IMR-90 (cell line): ENCODE measurements around the gene TNPO1. TPM values are rescaled to one million over a fixed set of nuclear protein-coding genes. Genes with fewer than 3 reads are reported as not detected.

Experiments
- ATAC-seq: fragments of 200-7000 bp; cut with Tn5 transposase; 2 replicates; pipeline ENCODE4 v1.9.1; 2020; ENCODE audit warnings: low read depth, mild to moderate bottlenecking, moderate library complexity
- BruUV-seq: library from RNA; stranded (reverse); fragments of 400-500 nt; replicated peaks from 2 replicates; lab custom pipeline; 2021; lab: Mats Ljungman, UMichigan
- CTCF ChIA-PET: fragments of 300-600 bp; formaldehyde crosslinking; extraction: SDS; loops from one replicate; lab custom pipeline; 2021; ENCODE audit warnings: antibody characterized with exemption; lab: Yijun Ruan, JAX
- POLR2A ChIA-PET: fragments of 300-600 bp; sonication (Branson Sonifier 250); formaldehyde crosslinking; loops from one replicate; lab custom pipeline; 2022; ENCODE audit warnings: antibody characterized with exemption; ENCODE audit not compliant: unreplicated experiment; lab: Charles Lee
- DNase-seq: peaks from one replicate; pipeline ENCODE4 v3.0.0; 2013
- H2AFZ ChIP-seq: replicated peaks from 2 replicates; pipeline ENCODE3; 2013; ENCODE audit warnings: low read length, mild to moderate bottlenecking; ENCODE audit not compliant: poor library complexity
- H2AK5ac ChIP-seq: 2 replicates; pipeline ENCODE4 v1.6.1; 2013; ENCODE audit warnings: low read depth, low read length, inconsistent platforms
- H2AK9ac ChIP-seq: replicated peaks from 2 replicates; pipeline ENCODE3; 2013; ENCODE audit warnings: mild to moderate bottlenecking, low read depth, low read length, moderate library complexity; ENCODE audit not compliant: poor library complexity
- H2BK120ac ChIP-seq: 2 replicates; pipeline ENCODE4 v1.6.1; 2013; ENCODE audit warnings: low read depth, low read length, inconsistent platforms
- H2BK15ac ChIP-seq: 3 replicates; pipeline ENCODE4 v1.6.1; 2013; ENCODE audit warnings: low read depth, low read length, inconsistent platforms
- H2BK20ac ChIP-seq: 2 replicates; pipeline ENCODE4 v1.6.1; 2013; ENCODE audit warnings: low read depth, mild to moderate bottlenecking, inconsistent platforms, low read length, moderate library complexity
- H2BK5ac ChIP-seq: 2 replicates; pipeline ENCODE4 v1.6.1; 2013; ENCODE audit warnings: mild to moderate bottlenecking, low read depth, low read length, inconsistent platforms; ENCODE audit not compliant: poor library complexity, severe bottlenecking
- H3K14ac ChIP-seq: replicated peaks from 2 replicates; pipeline ENCODE4 v1.6.1; 2013; ENCODE audit warnings: low read depth, low read length, inconsistent platforms
- H3K18ac ChIP-seq: 2 replicates; pipeline ENCODE4 v1.6.1; 2013; ENCODE audit warnings: low read depth, low read length, control low read depth
- H3K23ac ChIP-seq: 2 replicates; pipeline ENCODE4 v1.6.1; 2013; ENCODE audit warnings: low read depth, low read length, inconsistent platforms
- H3K27ac ChIP-seq: 2 replicates; pipeline ENCODE4 v1.5.1; 2013; ENCODE audit warnings: mild to moderate bottlenecking, control low read depth, low read length; ENCODE audit not compliant: insufficient read depth
- H3K27me3 ChIP-seq: 2 replicates; pipeline ENCODE4 v1.6.1; 2013; ENCODE audit warnings: low read length; ENCODE audit not compliant: control insufficient read depth, insufficient read depth
- H3K36me3 ChIP-seq: 2 replicates; pipeline ENCODE4 v1.6.1; 2013; ENCODE audit warnings: low read length, mixed read lengths; ENCODE audit not compliant: control insufficient read depth, insufficient read depth
- H3K4ac ChIP-seq: 2 replicates; pipeline ENCODE4 v1.6.1; 2013; ENCODE audit warnings: low read depth, low read length, inconsistent platforms
- H3K4me1 ChIP-seq: 2 replicates; pipeline ENCODE4 v1.6.1; 2013; ENCODE audit warnings: low read length, mixed read lengths; ENCODE audit not compliant: control insufficient read depth, insufficient read depth
- H3K4me2 ChIP-seq: 2 replicates; pipeline ENCODE4 v1.6.1; 2013; ENCODE audit warnings: low read depth, mild to moderate bottlenecking, control low read depth, low read length, moderate library complexity
- H3K4me3 ChIP-seq: 2 replicates; pipeline ENCODE4 v1.5.1; 2013; ENCODE audit warnings: low read depth, mild to moderate bottlenecking, control low read depth, low read length, moderate library complexity; ENCODE audit not compliant: insufficient read depth
- H3K56ac ChIP-seq: 2 replicates; pipeline ENCODE4 v1.6.1; 2013; ENCODE audit warnings: low read length, inconsistent platforms; ENCODE audit not compliant: insufficient read depth; ENCODE audit errors: extremely low read depth
- H3K79me1 ChIP-seq, 2 experiments: 2 replicates each; pipeline ENCODE4 v1.6.1; 2013; ENCODE audit warnings: low read length in 2 of 2, inconsistent platforms in 1 of 2, low read depth in 1 of 2
- H3K9ac ChIP-seq: 2 replicates; pipeline ENCODE4 v1.6.1; 2013; ENCODE audit warnings: low read depth, low read length, control low read depth
- H3K9me1 ChIP-seq: 2 replicates; pipeline ENCODE4 v1.6.1; 2013; ENCODE audit warnings: low read length, inconsistent platforms; ENCODE audit not compliant: insufficient read depth
- H3K9me3 ChIP-seq: 2 replicates; pipeline ENCODE4 v1.6.1; 2013; ENCODE audit warnings: low read length; ENCODE audit not compliant: control insufficient read depth, insufficient read depth
- H4K20me1 ChIP-seq: 2 replicates; pipeline ENCODE4 v1.6.1; 2013; ENCODE audit warnings: low read length, inconsistent platforms; ENCODE audit not compliant: insufficient read depth
- H4K5ac ChIP-seq: 2 replicates; pipeline ENCODE4 v1.6.1; 2013; ENCODE audit warnings: mild to moderate bottlenecking, low read depth, low read length, control low read depth
- H4K8ac ChIP-seq, 2 experiments: 2 replicates each; pipeline ENCODE4 v1.6.1; 2013; ENCODE audit warnings: low read depth in 2 of 2, low read length in 2 of 2, control low read depth in 1 of 2, inconsistent platforms in 1 of 2
- H4K91ac ChIP-seq: 2 replicates; pipeline ENCODE4 v1.6.1; 2013; ENCODE audit warnings: low read depth, low read length, inconsistent platforms; ENCODE audit not compliant: insufficient read depth
- BHLHE40 ChIP-seq: fragments of 150-350 bp; IDR thresholded peaks from 2 replicates; pipeline ENCODE4 v1.6.1; 2016; ENCODE audit warnings: mild to moderate bottlenecking, low read depth, low read length
- CEBPB ChIP-seq: IDR thresholded peaks from 2 replicates; pipeline ENCODE4 v1.6.1; 2012; ENCODE audit warnings: low read depth, low read length, improper control_type of control experiment
- CHD1 ChIP-seq: IDR thresholded peaks from 2 replicates; pipeline ENCODE4 v1.6.1; 2012; ENCODE audit warnings: low read depth, low read length, improper control_type of control experiment
- CTCF ChIP-seq: conservative IDR thresholded peaks from 2 replicates; pipeline ENCODE4 v1.5.1; 2012; ENCODE audit warnings: mild to moderate bottlenecking, low read depth, low read length, improper control_type of control experiment
- FOS ChIP-seq: fragments of 150-350 bp; IDR thresholded peaks from 2 replicates; pipeline ENCODE4 v1.6.1; 2016; ENCODE audit warnings: low read depth, low read length
- MAFK ChIP-seq: IDR thresholded peaks from 2 replicates; pipeline ENCODE4 v1.6.1; 2012; ENCODE audit warnings: low read depth, low read length, improper control_type of control experiment
- MAZ ChIP-seq: IDR thresholded peaks from 2 replicates; pipeline ENCODE4 v1.6.1; 2012; ENCODE audit warnings: low read depth, mild to moderate bottlenecking, low read length, improper control_type of control experiment, moderate library complexity, borderline replicate concordance
- MXI1 ChIP-seq: IDR thresholded peaks from 2 replicates; pipeline ENCODE4 v1.6.1; 2012; ENCODE audit warnings: low read depth, mild to moderate bottlenecking, low read length, moderate library complexity, borderline replicate concordance
- NFE2L2 ChIP-seq: fragments of 150-350 bp; IDR thresholded peaks from 2 replicates; pipeline ENCODE4 v1.6.1; 2016; ENCODE audit warnings: low read depth, mild to moderate bottlenecking, low read length
- POLR2A ChIP-seq: IDR thresholded peaks from 2 replicates; pipeline ENCODE4 v1.6.1; 2012; ENCODE audit warnings: mild to moderate bottlenecking, low read depth, low read length
- RAD21 ChIP-seq: IDR thresholded peaks from 2 replicates; pipeline ENCODE4 v1.6.1; 2012; ENCODE audit warnings: low read length, improper control_type of control experiment
- RCOR1 ChIP-seq: IDR thresholded peaks from 2 replicates; pipeline ENCODE4 v1.6.1; 2012; ENCODE audit warnings: mild to moderate bottlenecking, low read length, improper control_type of control experiment; ENCODE audit not compliant: insufficient replicate concordance
- RFX5 ChIP-seq: IDR thresholded peaks from 2 replicates; pipeline ENCODE4 v1.8.0; 2012; ENCODE audit warnings: low read depth, mild to moderate bottlenecking, low read length, moderate library complexity
- SMC3 ChIP-seq: fragments of 150-350 bp; IDR thresholded peaks from 2 replicates; pipeline ENCODE4 v1.6.1; 2016; ENCODE audit warnings: low read depth, mild to moderate bottlenecking, antibody characterized with exemption, low read length, moderate library complexity
- WGBS, 2 experiments: methylation state at CpG; one replicate each; pipeline versions ENCODE4 v1.1.5 to v1.1.7; 2013; ENCODE audit warnings: missing lambda C conversion rate in 2 of 2; ENCODE audit not compliant: insufficient read length in 1 of 2; ENCODE audit errors: extremely low coverage in 2 of 2; 5-methylcytosine and 5-hydroxymethylcytosine counted together
- dilution Hi-C: fragments of 300-500 bp; cut with HindIII; formaldehyde crosslinking; loops from one replicate; pipeline ENCODE4 v1.14.3; 2018; ENCODE audit warnings: low sequenced_read_pairs; ENCODE audit not compliant: unreplicated experiment
- in situ Hi-C: fragments of 300-500 bp; cut with MboI; formaldehyde crosslinking; loops from 3 replicates; pipeline ENCODE4 v1.14.3; 2019; ENCODE audit warnings: low sequenced_read_pairs, inconsistent platforms, mixed read lengths
- intact Hi-C: fragments of 100-400 bp; cut with micrococcal nuclease; formaldehyde crosslinking; loops from 2 replicates; pipeline ENCODE4 v1.10.0; 2022
- polyA plus RNA-seq, 3 experiments: library from polyadenylated mRNA; depleted of rRNA; stranded (reverse); fragments of >200 nt; gene quantifications; 2 replicates each; pipeline ENCODE4 v1.2.3, GENCODE V29; 2012; ENCODE audit warnings: low replicate concordance in 1 of 3
- total RNA-seq: library from RNA; depleted of rRNA; stranded (reverse); fragments of >200 nt; gene quantifications from 2 replicates; pipeline ENCODE4 v1.2.3, GENCODE V29; 2012
- TF ChIP-seq, protein P1 (sequence below): fragments of 150-350 bp; IDR thresholded peaks from 2 replicates; pipeline ENCODE4 v1.6.1; 2017; ENCODE audit warnings: mild to moderate bottlenecking, antibody characterized with exemption, low read length, low read depth
- TF ChIP-seq, protein P2 (sequence below): fragments of 150-350 bp; IDR thresholded peaks from 2 replicates; pipeline ENCODE4 v1.6.1; 2016; ENCODE audit warnings: low read depth, mild to moderate bottlenecking, low read length, moderate library complexity, borderline replicate concordance

The TNPO1 gene
- total and polyA plus RNA-seq, 2 of the 4 experiments (the other 2 are of a cell fraction): 45.5 to 400 TPM

DNA sequence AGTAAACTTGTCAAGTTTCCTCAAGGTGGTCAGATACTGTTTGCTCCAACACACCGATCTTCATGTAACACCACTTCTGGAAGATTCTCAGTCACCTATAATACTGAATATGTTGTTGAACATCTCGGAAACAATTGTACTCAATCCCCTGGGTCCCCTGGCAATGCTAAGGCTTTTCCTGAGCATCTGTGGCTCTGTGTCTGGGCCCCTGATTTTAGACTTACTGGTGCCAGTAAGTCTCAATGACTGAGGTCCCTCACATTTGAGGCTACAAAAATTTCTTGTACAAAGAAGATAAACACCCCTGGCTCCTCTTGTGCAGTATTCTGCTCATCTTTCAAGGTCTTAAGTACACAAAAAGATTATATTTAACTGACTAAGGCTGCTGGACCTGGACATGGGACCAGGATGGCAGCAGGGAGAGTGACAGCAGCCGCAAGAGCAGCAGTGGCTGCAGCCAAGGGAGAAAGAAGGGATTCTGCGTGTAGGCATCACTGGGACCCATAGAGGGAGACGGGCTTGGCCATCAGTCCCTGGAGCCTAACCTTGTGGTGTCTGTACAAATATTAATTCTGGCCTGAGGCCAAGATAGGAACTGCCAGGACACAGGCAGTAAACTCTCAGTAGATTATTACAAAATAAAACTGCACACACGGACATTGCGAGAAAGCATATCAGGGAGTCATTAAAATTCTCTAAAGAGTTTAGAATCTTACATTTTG, 49.0 kb upstream of the TNPO1 start:
- Histone ChIP-seq H3K79me1 (no peaks in the 10 kb centered on the region), H4K91ac (no peak overlapping the region), H2AK9ac (no peak overlapping the region), H3K4me3 (no peak overlapping the region), H3K4me1 (no peaks in the 10 kb centered on the region), H2BK20ac (no peak overlapping the region), H3K14ac (no peak overlapping the region), H3K23ac (no peak overlapping the region), H3K18ac (no peak overlapping the region), H2AK5ac (no peak overlapping the region), H3K27me3 (peaks cover 10% of the 10 kb centered on the region), H3K56ac (no peak overlapping the region), H2BK15ac (no peak overlapping the region), H2BK120ac (no peak overlapping the region), H3K4me2 (no peak overlapping the region), H3K27ac (no peak overlapping the region), H2BK5ac (no peak overlapping the region), H3K36me3 (no peaks in the 10 kb centered on the region), H2AFZ (no peak overlapping the region), H3K9me1 (no peaks in the 10 kb centered on the region), H4K20me1 (no peaks in the 10 kb centered on the region), H3K4ac (no peak overlapping the region), H4K8ac (no peak overlapping the region), H3K9me3 (no peaks in the 10 kb centered on the region), H4K5ac (no peak overlapping the region), H3K9ac (no peak overlapping the region)
- in situ Hi-C loops (no loop called here), intact Hi-C loops (no loop called here), dilution Hi-C loops (no loop called here)
- ATAC-seq (no peak), DNase-seq (no peak)
- BruUV-seq: no TSS peak
- WGBS, 2 experiments: 60% methylated on average over 2 of the region's 7 CpGs; no CpG with 5 or more reads in 1 of the 2 experiments
- no peak for TF ChIP-seq RAD21
- no peak for TF ChIP-seq BHLHE40
- no peak for TF ChIP-seq RCOR1
- TF ChIP-seq SMC3: no peak
- TF ChIP-seq, protein P1, sequence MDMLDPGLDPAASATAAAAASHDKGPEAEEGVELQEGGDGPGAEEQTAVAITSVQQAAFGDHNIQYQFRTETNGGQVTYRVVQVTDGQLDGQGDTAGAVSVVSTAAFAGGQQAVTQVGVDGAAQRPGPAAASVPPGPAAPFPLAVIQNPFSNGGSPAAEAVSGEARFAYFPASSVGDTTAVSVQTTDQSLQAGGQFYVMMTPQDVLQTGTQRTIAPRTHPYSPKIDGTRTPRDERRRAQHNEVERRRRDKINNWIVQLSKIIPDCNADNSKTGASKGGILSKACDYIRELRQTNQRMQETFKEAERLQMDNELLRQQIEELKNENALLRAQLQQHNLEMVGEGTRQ: no peak
- no peak for TF ChIP-seq CTCF
- TF ChIP-seq MAFK: no peak
- no peak for TF ChIP-seq FOS
- TF ChIP-seq CEBPB: no peak
- no peak for TF ChIP-seq NFE2L2
- no peak for TF ChIP-seq RFX5
- TF ChIP-seq POLR2A: no peak
- TF ChIP-seq, protein P2, sequence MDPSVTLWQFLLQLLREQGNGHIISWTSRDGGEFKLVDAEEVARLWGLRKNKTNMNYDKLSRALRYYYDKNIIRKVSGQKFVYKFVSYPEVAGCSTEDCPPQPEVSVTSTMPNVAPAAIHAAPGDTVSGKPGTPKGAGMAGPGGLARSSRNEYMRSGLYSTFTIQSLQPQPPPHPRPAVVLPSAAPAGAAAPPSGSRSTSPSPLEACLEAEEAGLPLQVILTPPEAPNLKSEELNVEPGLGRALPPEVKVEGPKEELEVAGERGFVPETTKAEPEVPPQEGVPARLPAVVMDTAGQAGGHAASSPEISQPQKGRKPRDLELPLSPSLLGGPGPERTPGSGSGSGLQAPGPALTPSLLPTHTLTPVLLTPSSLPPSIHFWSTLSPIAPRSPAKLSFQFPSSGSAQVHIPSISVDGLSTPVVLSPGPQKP: no peak
- TF ChIP-seq MAZ: no peak
- TF ChIP-seq MXI1: no peak
- no peak for TF ChIP-seq CHD1
- ChIA-PET CTCF (interaction anchor here (1.0 kb wide), 1 partner anchor 20 kb away, joined by 3 read pairs; no protein-coding TSS in a partner anchor), POLR2A (no interaction called here)
